ENCODE data around the gene HBM.
"Not testable (repeated sequence)": the region's sequence is repeated elsewhere in the genome, so short reads cannot be mapped to it uniquely, and the experiment has no call there.

HBM gene

GRCh38 chr16:144797-145252, 21.0 kb upstream of the HBM start:
- no peak for DNase-seq (ENCODE audit: extremely low read depth in 1 of 2, low read depth in 1 of 2)

GRCh38 chr16:146646-147045, 19.1 kb upstream of the HBM start:
- DNase-seq (ENCODE audit: extremely low read depth in 1 of 2, low read depth in 1 of 2), result no peak

- no peak for DNase-seq (ENCODE audit: extremely low read depth in 1 of 2, low read depth in 1 of 2)
Measured at GRCh38 chr16:149024-149660, 16.6 kb upstream of the HBM start.

- no peak for DNase-seq (ENCODE audit: extremely low read depth in 1 of 2, low read depth in 1 of 2)
Measured at GRCh38 chr16:152141-153128, 13.3 kb upstream of the HBM start, which contains the start of gene HBZ. Gene HBZ, plus strand, starts transcription at chr16:152644. Its CDS starts 266 bp downstream, at chr16:152910.

- not testable (repeated sequence) for DNase-seq (ENCODE audit: extremely low read depth in 1 of 2, low read depth in 1 of 2)
Measured at GRCh38 chr16:153129-153521, 12.7 kb upstream of the HBM start.

- not testable (repeated sequence) for DNase-seq (ENCODE audit: extremely low read depth in 1 of 2, low read depth in 1 of 2)
Measured at GRCh38 chr16:153550-154216, 12.1 kb upstream of the HBM start.

- DNase-seq (ENCODE audit: extremely low read depth in 1 of 2, low read depth in 1 of 2), result no peak
Measured at GRCh38 chr16:154217-155030, 11.4 kb upstream of the HBM start.

- no peak for DNase-seq (ENCODE audit: extremely low read depth in 1 of 2, low read depth in 1 of 2)
Measured at GRCh38 chr16:155031-155398, 10.8 kb upstream of the HBM start.

- DNase-seq (ENCODE audit: extremely low read depth in 1 of 2, low read depth in 1 of 2), result no peak
Measured at GRCh38 chr16:159136-159849, 6.5 kb upstream of the HBM start.

- DNase-seq (ENCODE audit: extremely low read depth in 1 of 2, low read depth in 1 of 2), result not testable (repeated sequence)
Measured at GRCh38 chr16:160242-160641, 5.5 kb upstream of the HBM start.

GRCh38 chr16:160691-161190, 5.0 kb upstream of the HBM start:
- DNase-seq (ENCODE audit: extremely low read depth in 1 of 2, low read depth in 1 of 2), result no peak

GRCh38 chr16:162271-162991, 3.3 kb upstream of the HBM start:
- DNase-seq (ENCODE audit: extremely low read depth in 1 of 2, low read depth in 1 of 2), result no peak

GRCh38 chr16:163139-163538, 2.6 kb upstream of the HBM start:
- DNase-seq (ENCODE audit: extremely low read depth in 1 of 2, low read depth in 1 of 2), result not testable (repeated sequence)

- not testable (repeated sequence) for DNase-seq (ENCODE audit: extremely low read depth in 1 of 2, low read depth in 1 of 2)
Measured at GRCh38 chr16:163696-164095, 2.1 kb upstream of the HBM start.

- DNase-seq (ENCODE audit: extremely low read depth in 1 of 2, low read depth in 1 of 2), result not testable (repeated sequence)
Measured at GRCh38 chr16:164134-164823, 1.5 kb upstream of the HBM start.

GRCh38 chr16:164827-165538, 795 bp upstream of the HBM start:
- no peak for DNase-seq (ENCODE audit: extremely low read depth in 1 of 2, low read depth in 1 of 2)

GRCh38 chr16:166375-167121, 770 bp downstream of the HBM start:
- no peak for DNase-seq (ENCODE audit: extremely low read depth in 1 of 2, low read depth in 1 of 2)
